HG02840 (cell line): ENCODE results near the gene APCDD1L.
"Not testable (repeated sequence)": the region's sequence is repeated elsewhere in the genome, so short reads cannot be mapped to it uniquely, and the experiment has no call there.

Experiments
- ATAC-seq: cut with Tn5 transposase; IDR thresholded peaks from one replicate; pipeline ENCODE4 v1.9.1; 2021; ENCODE audit warnings: mild to moderate bottlenecking, moderate library complexity, moderate number of reproducible peaks; ENCODE audit not compliant: unreplicated experiment, low FRiP score

The APCDD1L gene

GRCh38 chr20:58420798-58421496, 94.3 kb downstream of the APCDD1L start:
- no peak for ATAC-seq

DNA sequence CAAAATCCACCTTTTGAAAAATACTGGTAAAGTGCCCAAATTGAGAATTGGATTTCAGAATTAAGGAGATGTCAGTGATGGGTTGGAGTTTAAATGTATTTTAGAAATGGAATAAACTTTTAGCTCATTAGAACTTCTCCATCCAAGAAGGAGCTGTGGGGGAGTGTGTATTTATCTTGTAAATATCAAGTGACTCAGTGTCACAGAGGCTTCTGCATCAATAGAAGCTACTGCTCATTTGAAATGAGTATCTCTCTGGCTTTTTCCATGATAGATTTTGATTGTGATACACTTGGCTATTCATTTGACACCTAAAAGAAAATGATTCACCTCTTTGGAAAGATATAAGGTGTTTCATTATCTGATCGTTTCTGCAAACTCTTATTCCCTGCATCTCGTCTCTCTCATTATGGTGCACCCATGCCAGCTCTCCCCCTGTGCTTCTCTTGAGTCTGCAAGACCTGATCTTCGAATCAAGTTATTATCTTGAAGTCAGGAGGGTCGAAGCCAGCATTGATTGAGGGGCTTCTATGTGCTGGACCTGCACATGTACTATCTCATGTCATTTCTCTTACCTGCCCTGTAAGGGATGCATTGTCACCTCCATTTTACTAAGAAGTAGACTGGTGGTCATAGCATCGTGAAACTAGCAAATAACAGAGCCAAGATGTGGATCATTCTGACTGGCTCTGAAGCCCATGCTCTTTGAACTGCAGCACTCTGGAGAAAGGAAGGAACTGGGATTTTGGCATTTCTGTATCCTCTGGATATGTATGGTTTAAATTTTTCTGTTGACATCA, 96.0 kb downstream of the APCDD1L start:
- no peak for ATAC-seq

- no peak for ATAC-seq
These were observed 97.8 kb downstream of the APCDD1L start for GRCh38 chr20:58417438-58417837.

DNA sequence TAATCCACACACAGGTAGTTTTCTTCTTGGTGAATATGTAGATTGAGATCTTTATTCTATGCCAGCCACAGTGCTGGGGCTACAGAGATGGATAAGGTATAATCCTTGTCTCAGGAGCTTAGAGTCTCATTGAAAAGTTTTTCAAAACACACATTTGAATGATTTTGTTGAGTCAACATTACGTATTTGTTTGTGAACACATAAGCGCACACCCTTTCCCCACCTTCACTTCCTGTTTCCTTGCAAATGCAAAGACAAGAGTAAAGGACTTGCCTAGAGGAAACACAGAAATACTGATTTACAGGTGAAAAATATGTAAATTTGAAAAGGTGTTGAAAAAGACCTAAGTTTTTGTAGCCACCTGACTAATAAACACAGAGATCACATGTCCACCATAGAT, 98.4 kb downstream of the APCDD1L start:
- ATAC-seq = no peak

- ATAC-seq = no peak
These were observed 99.1 kb downstream of the APCDD1L start for GRCh38 chr20:58416057-58416456.

DNA sequence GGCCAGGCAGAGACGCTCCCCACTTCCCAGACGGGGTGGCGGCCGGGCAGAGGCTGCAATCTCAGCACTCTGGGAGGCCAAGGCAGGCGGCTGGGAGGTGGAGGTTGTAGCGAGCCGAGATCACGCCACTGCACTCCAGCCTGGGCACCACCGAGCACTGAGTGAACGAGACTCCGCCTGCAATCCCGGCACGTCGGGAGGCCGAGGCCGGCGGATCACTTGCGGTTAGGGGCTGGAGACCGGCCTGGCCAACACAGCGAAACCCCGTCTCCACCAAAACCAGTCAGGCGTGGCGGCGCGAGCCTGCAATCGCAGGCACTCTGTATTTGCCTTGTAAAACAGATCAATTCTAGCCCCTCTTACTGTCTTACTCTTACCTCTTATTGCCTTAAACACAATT, 100.4 kb downstream of the APCDD1L start:
- ATAC-seq = not testable (repeated sequence)

DNA sequence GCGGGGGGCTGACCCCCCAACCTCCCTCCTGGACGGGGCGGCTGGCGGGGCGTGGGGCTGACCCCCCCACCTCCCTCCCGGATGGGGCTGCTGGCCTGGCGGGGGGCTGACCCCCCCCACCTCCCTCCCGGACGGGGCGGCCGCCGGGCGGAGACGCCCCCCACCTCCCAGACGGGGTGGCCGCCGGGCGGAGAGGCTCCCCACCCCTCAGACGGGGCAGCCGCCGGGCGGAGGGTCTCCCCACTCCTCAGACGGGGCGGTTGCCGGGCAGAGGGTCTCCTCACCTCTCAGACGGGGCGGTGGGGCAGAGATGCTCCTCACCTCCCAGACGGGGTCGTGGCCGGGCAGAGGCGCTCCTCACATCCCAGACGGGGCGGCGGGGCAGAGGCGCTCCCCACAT, 101.0 kb downstream of the APCDD1L start:
- ATAC-seq = not testable (repeated sequence)
